ENCODE results near the gene PAQR6. TPM values are rescaled to one million over a fixed set of nuclear protein-coding genes. Genes with fewer than 3 reads are reported as not detected.

Gene PAQR6
- total and polyA plus RNA-seq, 2 experiments from 2014 or later: 4.5 to 12.0 TPM

DNA sequence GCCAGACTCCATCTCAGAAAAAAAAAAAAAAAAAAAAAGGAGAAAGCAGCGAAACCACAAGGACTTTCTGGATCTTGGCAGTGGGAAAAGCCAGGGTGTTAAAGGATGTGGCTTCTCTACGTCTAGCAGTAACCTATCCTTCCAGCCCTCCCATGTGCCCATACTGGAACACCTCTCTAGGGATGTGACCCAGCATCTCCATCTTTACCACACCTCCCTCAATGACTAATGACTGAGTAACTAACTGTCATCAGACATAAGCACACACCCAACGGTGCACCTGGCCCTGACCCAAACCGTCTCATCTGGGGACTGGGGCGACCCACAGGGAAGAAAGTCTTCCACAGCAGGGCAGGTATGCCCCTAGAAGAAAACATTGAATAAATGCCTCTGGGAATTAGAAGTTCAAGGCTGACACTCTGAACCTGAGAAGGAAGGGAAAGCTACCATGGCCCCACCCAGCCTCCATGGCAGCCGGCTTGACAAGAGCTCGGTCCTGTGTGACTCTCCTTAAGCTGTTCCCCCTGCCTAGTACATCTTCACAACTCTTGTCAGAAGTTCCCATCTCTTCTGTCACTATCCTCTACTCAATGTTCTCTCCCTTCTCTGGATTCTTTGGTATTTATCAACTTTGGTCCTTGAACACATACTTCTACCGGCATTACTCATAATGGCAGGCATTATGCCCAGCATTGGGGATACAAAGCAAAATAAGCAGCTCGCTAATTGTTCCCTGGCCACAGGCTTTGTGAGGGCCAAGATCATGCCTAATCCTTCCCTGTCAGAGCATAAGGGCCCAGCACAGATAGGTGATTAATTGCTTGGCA, 14.8 kb upstream of the PAQR6 start:
- H3K9me3 ChIP-seq (ENCODE audit: low read depth): no peaks in the 10 kb centered on the region
- H3K36me3 ChIP-seq (replicated peaks; ENCODE audit: insufficient read depth, low read depth): peaks cover 3% of the 10 kb centered on the region
- H3K4me3 ChIP-seq: no peak overlapping the region
- TF ChIP-seq EZH2phosphoT487 (IDR thresholded peaks at IDR 0.05; ENCODE audit: low read depth, severe bottlenecking, unreplicated experiment) (no peak), EZH2 (IDR thresholded peaks at IDR 0.05; ENCODE audit: borderline replicate concordance) (no peak)
- TF ChIP-seq, protein P1, sequence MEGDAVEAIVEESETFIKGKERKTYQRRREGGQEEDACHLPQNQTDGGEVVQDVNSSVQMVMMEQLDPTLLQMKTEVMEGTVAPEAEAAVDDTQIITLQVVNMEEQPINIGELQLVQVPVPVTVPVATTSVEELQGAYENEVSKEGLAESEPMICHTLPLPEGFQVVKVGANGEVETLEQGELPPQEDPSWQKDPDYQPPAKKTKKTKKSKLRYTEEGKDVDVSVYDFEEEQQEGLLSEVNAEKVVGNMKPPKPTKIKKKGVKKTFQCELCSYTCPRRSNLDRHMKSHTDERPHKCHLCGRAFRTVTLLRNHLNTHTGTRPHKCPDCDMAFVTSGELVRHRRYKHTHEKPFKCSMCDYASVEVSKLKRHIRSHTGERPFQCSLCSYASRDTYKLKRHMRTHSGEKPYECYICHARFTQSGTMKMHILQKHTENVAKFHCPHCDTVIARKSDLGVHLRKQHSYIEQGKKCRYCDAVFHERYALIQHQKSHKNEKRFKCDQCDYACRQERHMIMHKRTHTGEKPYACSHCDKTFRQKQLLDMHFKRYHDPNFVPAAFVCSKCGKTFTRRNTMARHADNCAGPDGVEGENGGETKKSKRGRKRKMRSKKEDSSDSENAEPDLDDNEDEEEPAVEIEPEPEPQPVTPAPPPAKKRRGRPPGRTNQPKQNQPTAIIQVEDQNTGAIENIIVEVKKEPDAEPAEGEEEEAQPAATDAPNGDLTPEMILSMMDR (IDR thresholded peaks at IDR 0.05; ENCODE audit: poor library complexity): no peak
- no peaks in the 10 kb centered on the region for H4K20me1 ChIP-seq (ENCODE audit: insufficient read depth, poor library complexity, severe bottlenecking)
- WGBS (ENCODE audit: low lambda C conversion rate, missing lambda C conversion rate): 94% methylated on average over 9 of the region's 9 CpGs
- H3K9me2 ChIP-seq (replicated peaks; ENCODE audit: insufficient read depth): no peaks in the 10 kb centered on the region
- no peak for DNase-seq (ENCODE audit: low spot score)
- H3K4me2 ChIP-seq: no peak overlapping the region
- H2AFZ ChIP-seq: no peak overlapping the region
- no peaks in the 10 kb centered on the region for H3K4me1 ChIP-seq (ENCODE audit: insufficient read depth)
- H3K27ac ChIP-seq: no peak overlapping the region
- H3K27me3 ChIP-seq: no peaks in the 10 kb centered on the region
- no peaks in the 10 kb centered on the region for H3K79me2 ChIP-seq

DNA sequence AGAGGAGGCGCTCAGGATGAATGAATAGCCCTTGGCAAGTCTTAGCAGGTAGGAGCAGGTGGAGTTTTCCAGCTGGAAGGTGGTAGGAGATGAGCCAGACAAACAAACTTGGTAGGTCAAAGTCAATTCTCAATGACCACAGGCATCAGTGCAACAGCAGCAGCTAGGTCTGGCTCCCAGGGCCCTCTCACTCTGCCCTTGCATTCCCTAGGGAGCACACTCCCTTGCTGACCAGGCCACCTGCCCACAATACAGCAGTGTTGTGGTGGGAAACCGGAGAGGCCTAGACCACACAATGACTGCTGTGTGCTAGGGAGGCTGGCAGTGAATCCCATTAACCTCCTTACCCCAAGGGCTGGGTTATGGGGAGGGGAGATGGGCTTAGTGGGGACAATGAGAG, 13.0 kb upstream of the PAQR6 start:
- no peak for DNase-seq (ENCODE audit: low spot score)
- H3K4me3 ChIP-seq: no peak overlapping the region
- no peak overlapping the region for H3K27ac ChIP-seq
- H2AFZ ChIP-seq: no peak overlapping the region
- peaks cover 3% of the 10 kb centered on the region for H3K36me3 ChIP-seq (replicated peaks; ENCODE audit: insufficient read depth, low read depth)
- H3K9me2 ChIP-seq (replicated peaks; ENCODE audit: insufficient read depth): no peaks in the 10 kb centered on the region
- no peaks in the 10 kb centered on the region for H3K9me3 ChIP-seq (ENCODE audit: low read depth)
- H4K20me1 ChIP-seq (ENCODE audit: insufficient read depth, poor library complexity, severe bottlenecking): no peaks in the 10 kb centered on the region
- 98% methylated on average over 2 of the region's 2 CpGs for WGBS (ENCODE audit: low lambda C conversion rate, missing lambda C conversion rate)
- H3K4me1 ChIP-seq (ENCODE audit: insufficient read depth): no peaks in the 10 kb centered on the region
- no peaks in the 10 kb centered on the region for H3K79me2 ChIP-seq
- TF ChIP-seq EZH2 (IDR thresholded peaks at IDR 0.05; ENCODE audit: borderline replicate concordance) (no peak), EZH2phosphoT487 (IDR thresholded peaks at IDR 0.05; ENCODE audit: low read depth, severe bottlenecking, unreplicated experiment) (no peak)
- TF ChIP-seq, protein P1 (IDR thresholded peaks at IDR 0.05; ENCODE audit: poor library complexity): no peak
- H3K4me2 ChIP-seq: no peak overlapping the region
- no peaks in the 10 kb centered on the region for H3K27me3 ChIP-seq

DNA sequence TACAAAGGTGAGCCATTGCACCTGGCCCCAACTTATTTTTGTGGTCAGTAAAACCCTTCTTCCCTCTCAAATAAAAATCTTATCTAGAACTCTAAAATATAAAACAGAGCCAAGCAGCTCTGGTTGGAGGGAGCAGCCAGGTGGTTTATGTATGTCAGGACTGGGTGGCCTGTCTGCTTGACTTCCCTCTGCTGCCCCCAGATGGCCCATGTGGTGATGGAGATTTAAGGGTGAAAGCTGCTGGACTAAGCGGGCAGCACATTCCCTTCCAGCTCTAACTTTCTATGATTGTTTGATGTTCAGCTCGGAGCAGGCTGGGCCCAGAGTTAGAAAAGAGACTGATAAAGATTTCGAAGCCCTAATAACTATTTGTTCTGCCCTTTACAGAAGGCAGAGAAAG, 11.9 kb upstream of the PAQR6 start:
- Histone ChIP-seq H3K9me3 (ENCODE audit: low read depth) (no peaks in the 10 kb centered on the region), H3K4me3 (no peak overlapping the region), H3K36me3 (replicated peaks; ENCODE audit: insufficient read depth, low read depth) (peaks cover 3% of the 10 kb centered on the region), H3K79me2 (no peaks in the 10 kb centered on the region), H3K27me3 (no peaks in the 10 kb centered on the region), H3K4me2 (no peak overlapping the region), H3K9me2 (replicated peaks; ENCODE audit: insufficient read depth) (no peaks in the 10 kb centered on the region), H2AFZ (no peak overlapping the region), H3K27ac (no peak overlapping the region), H3K4me1 (ENCODE audit: insufficient read depth) (no peaks in the 10 kb centered on the region), H4K20me1 (ENCODE audit: insufficient read depth, poor library complexity, severe bottlenecking) (no peaks in the 10 kb centered on the region)
- no peak for DNase-seq (ENCODE audit: low spot score)
- TF ChIP-seq, protein P1 (IDR thresholded peaks at IDR 0.05; ENCODE audit: poor library complexity): no peak
- no peak for TF ChIP-seq EZH2 (IDR thresholded peaks at IDR 0.05; ENCODE audit: borderline replicate concordance)
- no peak for TF ChIP-seq EZH2phosphoT487 (IDR thresholded peaks at IDR 0.05; ENCODE audit: low read depth, severe bottlenecking, unreplicated experiment)
- WGBS (ENCODE audit: low lambda C conversion rate, missing lambda C conversion rate): 69% methylated on average over 3 of the region's 3 CpGs
